ENCODE measurements around the gene TMEM131L.
A peak's percentile ranks its signal among the peaks of the same experiment; 100 is the strongest.
"Not testable (repeated sequence)": the region's sequence is repeated elsewhere in the genome, so short reads cannot be mapped to it uniquely, and the experiment has no call there.

The TMEM131L gene, protein sequence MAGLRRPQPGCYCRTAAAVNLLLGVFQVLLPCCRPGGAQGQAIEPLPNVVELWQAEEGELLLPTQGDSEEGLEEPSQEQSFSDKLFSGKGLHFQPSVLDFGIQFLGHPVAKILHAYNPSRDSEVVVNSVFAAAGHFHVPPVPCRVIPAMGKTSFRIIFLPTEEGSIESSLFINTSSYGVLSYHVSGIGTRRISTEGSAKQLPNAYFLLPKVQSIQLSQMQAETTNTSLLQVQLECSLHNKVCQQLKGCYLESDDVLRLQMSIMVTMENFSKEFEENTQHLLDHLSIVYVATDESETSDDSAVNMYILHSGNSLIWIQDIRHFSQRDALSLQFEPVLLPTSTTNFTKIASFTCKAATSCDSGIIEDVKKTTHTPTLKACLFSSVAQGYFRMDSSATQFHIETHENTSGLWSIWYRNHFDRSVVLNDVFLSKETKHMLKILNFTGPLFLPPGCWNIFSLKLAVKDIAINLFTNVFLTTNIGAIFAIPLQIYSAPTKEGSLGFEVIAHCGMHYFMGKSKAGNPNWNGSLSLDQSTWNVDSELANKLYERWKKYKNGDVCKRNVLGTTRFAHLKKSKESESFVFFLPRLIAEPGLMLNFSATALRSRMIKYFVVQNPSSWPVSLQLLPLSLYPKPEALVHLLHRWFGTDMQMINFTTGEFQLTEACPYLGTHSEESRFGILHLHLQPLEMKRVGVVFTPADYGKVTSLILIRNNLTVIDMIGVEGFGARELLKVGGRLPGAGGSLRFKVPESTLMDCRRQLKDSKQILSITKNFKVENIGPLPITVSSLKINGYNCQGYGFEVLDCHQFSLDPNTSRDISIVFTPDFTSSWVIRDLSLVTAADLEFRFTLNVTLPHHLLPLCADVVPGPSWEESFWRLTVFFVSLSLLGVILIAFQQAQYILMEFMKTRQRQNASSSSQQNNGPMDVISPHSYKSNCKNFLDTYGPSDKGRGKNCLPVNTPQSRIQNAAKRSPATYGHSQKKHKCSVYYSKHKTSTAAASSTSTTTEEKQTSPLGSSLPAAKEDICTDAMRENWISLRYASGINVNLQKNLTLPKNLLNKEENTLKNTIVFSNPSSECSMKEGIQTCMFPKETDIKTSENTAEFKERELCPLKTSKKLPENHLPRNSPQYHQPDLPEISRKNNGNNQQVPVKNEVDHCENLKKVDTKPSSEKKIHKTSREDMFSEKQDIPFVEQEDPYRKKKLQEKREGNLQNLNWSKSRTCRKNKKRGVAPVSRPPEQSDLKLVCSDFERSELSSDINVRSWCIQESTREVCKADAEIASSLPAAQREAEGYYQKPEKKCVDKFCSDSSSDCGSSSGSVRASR (N-terminal part only)

DNA sequence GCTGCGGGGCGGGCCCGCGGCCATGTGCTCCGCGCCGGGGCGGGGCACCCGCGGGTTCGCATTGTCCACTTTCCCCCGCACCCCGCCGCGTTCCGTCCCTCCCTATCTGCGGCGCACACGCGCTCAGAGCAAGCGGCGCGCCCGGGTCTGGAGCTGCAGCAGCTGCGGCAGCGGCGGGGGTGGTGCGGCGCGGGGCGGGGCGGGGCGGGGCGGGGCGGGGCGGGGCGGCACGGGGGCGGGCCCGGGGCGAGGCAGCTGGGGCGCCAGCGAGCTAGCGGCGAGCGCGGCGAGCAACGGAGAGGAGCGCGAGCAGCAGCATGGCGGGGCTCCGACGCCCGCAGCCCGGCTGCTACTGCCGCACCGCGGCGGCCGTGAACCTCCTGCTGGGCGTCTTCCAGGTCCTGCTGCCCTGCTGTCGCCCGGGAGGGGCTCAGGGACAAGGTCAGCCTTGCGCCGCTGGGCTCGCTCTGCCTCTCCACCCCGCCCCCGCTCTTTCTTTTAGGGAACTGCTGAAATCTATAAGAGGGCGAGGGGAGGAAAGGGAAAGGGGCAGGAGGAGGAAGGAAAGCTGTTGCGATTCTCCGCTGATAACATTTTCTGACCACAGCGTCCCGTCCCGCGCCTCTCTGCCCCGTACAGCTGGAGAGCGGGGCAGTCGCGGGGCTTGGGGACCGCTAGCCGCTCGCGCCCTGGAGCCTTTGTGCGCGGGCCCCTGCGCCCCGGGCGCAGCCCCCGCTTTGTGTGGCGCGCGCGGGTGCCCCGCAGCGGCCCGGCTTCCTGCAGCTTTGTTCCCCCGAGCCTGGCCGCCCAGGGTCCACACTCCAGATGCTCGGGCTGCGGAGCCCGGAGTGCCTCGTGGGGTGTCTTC lies at the start of gene TMEM131L:
Gene TMEM131L (plus strand): TSS at position 280 of the 868 bp plus-strand sequence. CDS start 38 bp downstream, at position 318.
- peak; percentile 69 to 77 for DNase-seq

DNA sequence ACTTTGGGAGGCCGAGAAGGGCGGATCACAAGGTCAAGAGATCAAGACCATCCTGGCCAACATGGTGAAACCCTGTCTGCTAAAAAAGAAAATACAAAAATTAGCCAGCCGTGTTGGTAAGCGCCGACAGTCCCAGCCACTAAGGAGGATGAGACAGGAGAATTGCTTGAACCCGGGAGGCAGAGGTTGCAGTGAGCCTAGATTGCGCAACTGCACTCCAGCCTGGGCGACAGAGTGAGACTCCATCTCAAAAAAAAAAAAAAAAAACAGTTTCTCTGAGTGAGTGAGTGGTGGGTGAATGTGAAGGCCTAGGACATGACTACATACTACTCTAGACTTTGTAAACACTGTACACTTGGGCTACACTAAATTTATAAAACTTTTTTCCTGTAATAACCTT lies 49.7 kb upstream of the TMEM131L start:
- not testable (repeated sequence) for DNase-seq

DNA sequence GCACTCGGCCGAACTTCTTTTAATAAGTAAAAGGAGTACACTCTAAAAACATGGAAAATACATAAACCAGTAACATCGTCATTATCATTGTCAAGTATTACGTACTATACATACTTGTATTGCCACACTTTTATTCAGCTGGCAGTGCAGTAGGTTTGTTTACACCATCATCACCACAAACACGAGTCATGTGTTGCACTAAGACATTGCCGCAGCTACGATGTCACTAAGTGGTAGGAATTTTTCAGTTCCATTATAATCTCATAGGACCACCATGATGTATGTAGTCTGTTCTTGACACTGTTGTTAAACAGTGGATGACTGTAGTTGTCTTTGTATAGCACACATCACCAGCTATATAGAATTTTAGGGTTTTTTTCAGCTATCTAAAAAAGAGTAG lies 48.0 kb upstream of the TMEM131L start:
- DNase-seq: no peak

DNA sequence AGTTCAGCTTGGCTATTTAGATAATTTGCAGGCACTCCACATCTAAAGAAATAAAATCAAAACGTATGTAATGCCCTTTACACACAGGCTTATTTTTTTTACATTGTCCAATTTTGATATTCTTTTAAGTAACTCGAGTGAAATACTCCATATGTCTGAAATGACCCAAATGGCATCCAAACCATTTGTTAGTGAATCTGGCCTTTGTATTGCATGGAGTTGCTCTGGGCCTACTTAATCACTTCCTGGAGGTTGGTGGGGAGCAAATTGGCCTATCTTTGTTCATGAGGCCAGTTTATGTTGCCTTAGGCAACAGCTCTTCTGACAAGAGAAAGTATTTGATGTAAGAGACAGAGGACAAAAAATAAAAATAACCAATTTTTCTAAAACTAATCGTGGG lies 47.6 kb upstream of the TMEM131L start:
- no peak for DNase-seq

DNA sequence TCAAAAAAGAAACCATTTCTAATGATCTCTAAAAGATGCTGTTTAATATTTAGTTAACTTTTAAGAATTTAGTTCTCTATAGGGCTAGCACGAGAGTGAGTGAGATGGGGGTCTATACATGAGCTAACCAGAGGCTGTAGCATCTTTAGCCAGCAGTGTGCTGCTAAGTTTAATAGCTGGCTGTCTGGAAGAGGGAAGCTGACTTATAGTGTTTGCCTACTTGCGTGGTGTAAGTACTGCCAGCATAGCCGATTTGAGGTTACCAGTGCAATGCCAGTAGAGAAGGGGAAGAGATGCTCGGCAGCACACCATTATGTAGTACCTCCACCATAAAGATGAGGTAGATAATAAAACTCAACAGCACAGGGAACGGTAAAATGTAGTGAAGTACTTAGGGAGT lies 47.1 kb upstream of the TMEM131L start:
- no peak for DNase-seq

DNA sequence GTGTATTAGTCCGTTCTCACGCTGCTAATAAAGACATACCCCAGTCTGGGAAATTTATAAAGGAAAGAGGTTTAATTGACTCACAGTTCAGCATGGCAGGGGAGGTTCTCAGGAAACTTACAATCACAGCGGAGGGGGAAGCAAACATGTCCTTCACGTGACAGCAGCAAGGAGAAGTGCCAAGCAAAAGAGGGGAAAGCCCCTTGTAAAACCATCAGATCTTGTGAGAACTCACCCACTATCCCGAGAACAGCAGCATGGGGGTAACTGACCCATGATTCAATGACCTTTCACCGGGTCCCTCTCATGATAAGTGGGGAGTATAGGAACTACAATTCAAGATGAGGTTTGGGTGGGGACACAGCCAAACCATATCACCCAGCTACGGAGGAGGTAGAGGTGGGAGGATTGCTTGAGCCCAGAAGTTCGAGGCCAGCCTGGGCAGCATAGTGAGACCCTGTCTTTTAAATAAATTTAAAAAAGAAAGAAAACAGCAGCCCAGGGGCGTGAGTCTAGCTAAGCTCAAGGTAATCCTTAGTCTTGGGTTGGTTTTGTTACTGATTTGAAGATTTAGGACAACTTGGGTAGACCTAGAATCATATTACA lies 46.4 kb upstream of the TMEM131L start:
- no peak for DNase-seq

DNA sequence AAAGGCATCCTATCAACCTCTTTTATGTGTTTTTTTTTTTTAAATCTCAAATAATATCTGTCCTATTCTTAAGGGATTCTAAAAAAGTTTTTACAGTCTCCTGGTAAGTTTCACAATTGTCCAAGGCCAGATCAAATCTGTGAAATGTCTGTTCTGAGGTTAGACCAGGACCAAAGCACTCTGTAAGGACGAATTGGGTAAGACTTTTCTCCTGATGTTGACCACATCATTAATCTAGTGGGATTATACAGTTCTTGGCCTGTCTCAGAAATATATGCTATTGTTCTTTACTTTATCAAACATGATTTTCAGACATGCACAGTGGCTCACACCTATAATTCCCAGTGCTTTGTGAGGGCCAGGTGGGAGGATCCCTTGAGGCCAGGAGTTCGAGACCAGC lies 45.8 kb upstream of the TMEM131L start:
- no peak for DNase-seq

DNA sequence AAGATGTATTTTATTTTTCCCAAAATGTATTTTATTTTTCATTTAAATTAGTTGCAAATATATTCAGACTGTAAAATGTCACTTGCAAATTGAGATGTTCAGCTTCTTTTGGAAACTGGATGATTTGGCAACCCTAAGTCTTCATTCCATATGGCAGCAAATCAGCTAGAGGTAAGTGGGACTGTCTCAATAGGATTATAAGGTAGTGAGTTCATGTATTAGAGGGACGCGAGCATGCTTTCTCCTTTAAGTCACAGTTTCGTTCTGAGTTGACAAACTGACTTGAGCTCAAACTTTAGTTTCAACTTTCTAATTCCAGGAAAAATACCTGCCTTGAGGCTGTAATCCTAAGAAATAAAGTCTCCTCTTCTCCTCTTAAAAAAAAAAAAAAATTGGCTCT lies 44.2 kb upstream of the TMEM131L start:
- DNase-seq: no peak

DNA sequence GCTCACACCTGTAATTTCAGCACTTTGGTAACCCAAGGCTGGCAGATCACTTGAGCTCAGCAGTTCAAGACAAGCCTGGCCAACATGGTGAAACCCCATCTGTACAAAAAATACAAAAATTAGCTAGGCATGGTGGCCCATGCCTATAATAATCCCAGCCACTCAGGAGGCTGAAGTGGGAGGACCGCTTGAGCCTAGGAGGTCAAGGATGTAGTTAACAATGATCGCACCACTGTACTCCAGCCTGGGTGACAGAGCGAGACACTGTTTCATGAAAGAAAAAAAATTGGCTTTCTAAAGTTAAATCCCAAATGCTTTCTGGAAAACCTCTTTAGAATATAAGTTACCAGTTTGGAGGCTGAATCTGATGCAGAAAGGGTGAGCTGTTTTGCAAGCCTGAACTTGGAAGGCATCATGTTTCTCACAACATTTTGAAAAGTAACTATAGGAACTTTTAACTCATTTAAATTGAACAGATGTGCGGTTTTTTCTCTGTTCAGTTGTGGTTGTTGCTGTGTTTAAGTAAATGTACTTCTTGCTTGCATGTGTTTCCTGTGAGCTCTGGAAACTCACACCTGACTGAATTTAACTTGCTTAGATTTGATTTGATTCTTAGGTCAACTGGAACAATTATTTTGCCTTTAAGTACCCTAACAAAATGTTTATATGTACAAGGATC lies 39.8 kb upstream of the TMEM131L start:
- no peak for DNase-seq

DNA sequence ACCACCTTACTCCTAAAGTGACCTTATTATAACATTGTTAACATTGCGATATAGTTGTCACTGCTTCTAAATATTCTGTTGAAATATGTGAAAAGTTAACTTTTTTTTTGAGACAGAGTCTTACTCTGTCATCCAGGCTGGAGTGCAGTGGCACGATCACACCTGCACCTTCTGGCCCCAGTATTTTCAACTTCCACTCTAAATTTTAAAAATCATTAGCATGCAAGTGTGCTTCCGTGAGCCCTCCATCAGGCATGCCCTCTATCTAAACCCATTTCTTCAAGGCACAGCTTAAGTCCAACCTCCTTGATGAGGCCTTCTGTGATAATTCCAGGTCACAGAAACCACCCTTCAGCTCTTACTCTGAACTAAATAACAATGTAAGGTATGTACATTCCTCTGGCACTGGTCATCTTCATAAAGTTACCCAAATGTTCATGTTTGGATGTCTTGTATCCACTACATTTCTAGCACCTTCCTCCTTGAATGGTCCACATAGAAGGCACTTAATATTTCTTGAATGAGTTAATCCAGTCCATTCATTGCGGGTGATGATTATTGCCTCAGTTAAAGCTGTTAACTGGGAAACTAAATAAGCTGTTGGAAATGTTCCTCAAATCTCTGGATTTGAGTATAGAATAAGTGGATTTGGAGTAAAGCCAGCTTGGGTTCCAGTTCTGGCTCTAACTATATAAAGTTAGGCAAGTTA lies 38.6 kb upstream of the TMEM131L start:
- no peak for DNase-seq

DNA sequence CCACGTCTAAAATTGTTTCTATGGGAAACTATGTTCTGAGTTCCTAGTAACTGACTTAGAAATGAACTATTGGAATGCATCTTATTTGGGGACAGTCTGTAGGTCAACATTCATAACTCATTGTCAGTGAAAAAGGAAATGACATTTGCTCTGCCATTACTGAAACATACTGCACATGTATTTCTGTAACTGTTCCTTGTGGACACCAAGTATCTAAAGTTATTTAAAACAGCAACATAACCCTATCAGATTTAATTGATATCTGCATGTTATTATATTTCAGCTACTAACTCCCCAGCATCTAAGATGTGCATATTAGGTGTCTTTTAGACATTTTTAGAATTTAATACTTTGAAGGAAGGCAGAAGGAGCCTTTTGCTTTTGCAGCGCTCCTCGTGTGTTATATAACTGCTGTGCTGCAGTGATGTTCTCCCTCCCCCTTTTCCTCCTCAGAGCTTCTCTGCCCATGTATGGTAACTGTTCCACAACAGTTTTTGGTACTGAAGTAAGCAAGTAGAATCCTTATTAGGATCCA lies 37.2 kb upstream of the TMEM131L start:
- DNase-seq: no peak

DNA sequence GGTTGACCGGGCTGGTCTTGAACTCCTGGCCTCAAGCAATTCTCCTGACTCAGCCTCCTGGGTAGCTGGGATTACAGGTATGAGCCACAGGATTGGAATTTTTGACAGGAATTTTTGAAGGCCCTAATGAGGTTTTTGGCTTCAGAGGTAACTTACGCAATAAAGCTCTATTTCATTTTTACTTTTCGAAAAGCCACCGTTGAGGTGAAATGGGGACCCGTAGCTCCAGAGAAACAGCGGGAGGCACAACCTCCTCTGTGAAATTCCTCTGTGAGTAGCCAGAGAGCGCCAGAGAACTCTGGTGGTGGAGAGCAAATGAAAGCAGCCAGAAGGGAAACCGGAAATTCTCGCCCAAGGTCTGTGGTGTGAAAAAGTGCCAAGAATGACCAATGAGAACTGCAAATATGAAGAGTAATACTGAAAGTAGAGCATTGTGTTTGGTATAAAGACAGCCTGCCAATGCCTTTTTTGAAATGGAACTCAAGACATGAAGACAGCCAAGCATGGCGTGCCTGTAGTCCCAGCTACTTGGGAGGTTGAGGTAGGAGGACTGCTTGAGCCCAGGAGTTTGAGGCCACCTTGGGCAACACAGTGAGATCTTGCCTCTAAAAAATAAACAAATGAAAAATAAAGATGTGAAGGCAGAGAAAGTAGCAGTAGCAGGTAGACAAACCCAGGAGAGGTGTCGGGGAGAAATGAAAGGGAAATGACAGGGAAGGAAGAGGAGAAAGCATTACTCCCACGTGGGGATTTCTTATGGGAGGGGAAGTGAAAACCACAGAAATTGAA lies 33.0 kb upstream of the TMEM131L start:
- DNase-seq: peak; percentile 33 to 67

DNA sequence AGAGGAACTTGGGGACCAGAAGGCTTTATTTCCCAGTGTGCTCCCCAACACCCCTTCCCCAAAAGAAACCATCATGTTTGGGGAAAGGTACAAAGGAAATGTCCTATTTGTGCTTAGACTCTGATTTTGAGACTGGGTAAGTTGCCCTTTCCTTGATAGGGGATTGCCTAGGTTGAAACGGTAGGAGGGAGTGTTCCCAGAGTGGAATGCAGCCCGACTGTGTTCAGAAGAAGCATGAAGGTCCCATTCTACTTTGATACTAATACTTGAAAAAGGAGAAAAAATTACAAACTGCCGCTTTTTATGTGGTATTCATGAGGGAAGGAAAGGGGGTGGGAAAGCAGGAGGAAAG lies 32.4 kb upstream of the TMEM131L start:
- no peak for DNase-seq

DNA sequence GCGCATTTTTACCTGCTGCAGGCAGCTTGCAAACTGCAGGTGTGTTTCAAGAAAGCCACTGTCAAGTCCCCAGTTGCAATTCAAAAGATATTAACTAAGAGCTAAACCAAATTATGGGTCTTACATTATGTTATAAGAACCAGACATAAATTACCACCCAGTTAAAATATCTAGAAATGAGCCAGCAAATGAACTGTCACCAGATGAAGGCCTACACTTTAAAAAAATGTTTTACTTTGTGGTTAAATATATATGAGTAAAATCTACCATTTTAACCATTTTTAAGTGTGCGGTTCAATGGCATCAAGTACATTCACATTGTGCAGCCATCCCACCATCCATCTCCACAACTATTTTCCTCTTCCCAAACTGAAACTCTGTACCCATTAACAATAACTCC lies 32.0 kb upstream of the TMEM131L start:
- no peak for DNase-seq

DNA sequence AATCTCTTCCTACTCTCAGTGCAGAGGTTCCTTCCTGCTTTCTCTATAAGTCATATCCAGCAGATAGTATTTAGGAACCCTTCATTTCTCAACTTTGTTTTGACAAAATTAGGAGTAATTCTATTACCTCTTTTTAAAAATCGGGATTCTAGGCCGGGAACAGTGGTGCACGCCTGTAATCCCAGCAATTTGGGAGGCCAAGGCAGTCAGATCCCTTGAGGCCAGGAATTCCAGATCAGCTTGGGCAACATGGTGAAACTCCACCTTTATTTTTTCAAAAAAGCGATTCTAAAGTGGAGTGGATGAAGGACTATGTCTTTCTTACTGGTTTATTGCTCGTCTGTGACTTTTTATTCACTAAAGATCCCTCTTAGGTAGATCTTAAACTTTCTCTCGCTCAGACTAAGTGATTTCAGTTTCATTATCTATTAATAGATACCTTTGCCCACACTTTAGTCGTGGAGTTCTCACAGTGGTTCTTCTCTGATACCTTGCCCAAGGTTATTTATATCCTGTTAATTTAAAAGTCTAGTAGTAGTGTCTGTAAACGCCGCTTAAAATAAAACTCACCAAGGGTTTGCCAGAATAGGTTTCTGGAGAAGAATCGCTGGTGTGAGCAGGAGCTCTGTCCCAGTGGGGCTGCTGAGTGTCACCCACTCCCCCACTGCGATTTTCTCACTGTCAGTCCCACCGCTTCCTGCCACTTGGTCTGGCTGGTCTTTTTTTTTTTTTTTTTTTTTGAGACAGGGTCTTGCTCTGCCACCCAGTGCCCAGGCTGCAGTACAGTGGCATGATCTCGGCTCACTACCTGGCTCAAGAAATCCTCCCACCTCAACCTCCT lies 27.0 kb upstream of the TMEM131L start:
- DNase-seq: peak; percentile 17 to 47

DNA sequence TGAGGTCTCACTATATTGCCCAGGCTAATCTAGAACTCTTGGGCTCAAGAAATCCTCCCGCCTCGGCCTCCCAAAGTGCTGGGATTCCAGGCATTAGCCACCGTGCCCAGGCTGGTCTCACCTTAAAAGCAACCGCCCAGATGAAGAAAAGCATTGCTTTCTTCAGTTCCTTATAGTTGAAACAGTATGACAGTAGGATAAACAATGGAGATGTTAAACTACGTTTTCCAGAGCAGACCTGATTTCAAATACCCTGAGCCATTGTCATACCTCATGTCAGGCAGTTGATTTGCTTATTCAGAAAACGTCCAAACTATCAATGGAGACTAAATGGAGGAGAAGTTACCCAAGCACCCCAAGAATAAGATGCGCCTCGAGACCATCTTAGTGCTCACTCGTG lies 26.3 kb upstream of the TMEM131L start:
- no peak for DNase-seq

DNA sequence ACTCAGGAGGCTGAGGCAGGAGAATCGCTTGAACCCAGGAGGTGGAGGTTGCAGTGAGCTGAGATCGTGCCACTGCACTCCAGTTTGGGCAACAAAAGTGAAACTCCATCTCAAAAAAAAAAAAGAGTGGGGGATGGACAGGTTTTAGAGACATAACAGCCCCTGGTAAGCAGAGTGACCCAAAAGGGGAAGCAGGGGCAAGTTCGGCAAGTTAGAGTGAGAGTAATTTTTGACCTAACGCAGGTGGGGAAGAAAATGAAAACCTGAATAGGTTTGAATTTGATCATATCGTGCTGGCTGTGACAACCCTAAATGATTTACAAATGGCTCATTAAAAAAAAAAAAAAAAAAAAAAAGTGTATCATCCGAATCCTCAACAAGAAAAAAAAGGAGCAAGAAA lies 25.7 kb upstream of the TMEM131L start:
- no peak for DNase-seq

DNA sequence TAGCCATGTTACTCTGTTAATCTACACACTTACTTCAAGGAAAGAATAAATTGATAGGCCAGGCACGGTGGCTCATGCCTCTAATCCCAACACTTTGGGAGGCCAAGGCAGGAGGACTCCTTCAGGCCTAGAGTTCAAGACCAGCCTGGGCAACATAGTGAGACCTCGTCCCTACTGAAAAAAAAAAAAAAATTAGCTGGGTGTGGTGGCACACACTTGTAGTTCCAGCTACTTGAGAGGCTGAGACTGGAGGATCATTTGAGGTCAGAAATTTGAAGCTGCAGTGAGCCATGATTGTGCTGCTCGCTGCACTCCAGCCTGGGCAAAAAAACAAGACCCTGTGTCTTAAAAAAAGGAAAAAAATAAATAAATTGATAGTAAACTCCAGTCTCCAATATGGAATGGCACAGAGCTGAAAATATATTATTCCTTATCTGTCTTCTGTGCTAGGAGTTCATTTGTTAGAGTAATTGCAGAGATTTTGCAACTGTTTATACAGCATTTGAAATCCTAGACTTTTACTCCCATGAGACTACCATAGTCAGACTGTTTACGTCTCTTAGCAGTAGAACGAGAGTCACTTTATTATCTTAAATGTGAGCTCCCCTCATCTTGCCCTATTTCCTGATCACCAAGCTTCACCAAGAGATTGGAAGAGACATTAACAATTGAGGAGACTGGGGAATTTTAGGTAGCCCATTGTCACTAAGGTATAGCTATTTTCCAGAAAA lies 18.8 kb upstream of the TMEM131L start:
- no peak for DNase-seq

Data from stimulated activated CD4-positive, alpha-beta T cell treated with anti-CD3 and anti-CD28 coated beads, Interleukin-4, amount 100 ng/mL, for 4 hours (primary cell).